HepG2 (cell line): ENCODE results near the gene SLC11A1. TPM values are rescaled to one million over a fixed set of nuclear protein-coding genes. Genes with fewer than 3 reads are reported as not detected.
A peak's percentile ranks its signal among the peaks of the same experiment; 100 is the strongest.

Experiments
- ATF5 ChIP-seq: sonication (generic); formaldehyde crosslinking; IDR thresholded peaks from 2 replicates; pipeline ENCODE4 v1.4.0; 2020; ENCODE audit warnings: mild to moderate bottlenecking, low read depth, missing genetic modification reagents
- GLMP ChIP-seq: sonication (generic); formaldehyde crosslinking; IDR thresholded peaks from 2 replicates; pipeline ENCODE4 v1.9.0; 2021; ENCODE audit warnings: missing genetic modification reagents, mild to moderate bottlenecking, borderline replicate concordance
- HDAC1 ChIP-seq: sonication (generic); formaldehyde crosslinking; IDR thresholded peaks from 2 replicates; pipeline ENCODE4 v1.5.1; 2020; ENCODE audit warnings: mild to moderate bottlenecking, missing genetic modification reagents
- ISL2 ChIP-seq: sonication (generic); formaldehyde crosslinking; IDR thresholded peaks from 2 replicates; pipeline ENCODE4 v1.5.0; 2020; ENCODE audit warnings: missing genetic modification reagents
- KAT7 ChIP-seq: IDR thresholded peaks from 2 replicates; pipeline ENCODE4 v1.6.1; 2018; ENCODE audit warnings: borderline replicate concordance, missing compliant biosample characterization
- KLF16 ChIP-seq, 2 experiments: sonication (generic) in 1 of 2; formaldehyde crosslinking in 1 of 2; IDR thresholded peaks; 2 replicates each; pipeline versions ENCODE4 v1.6.1 to v1.8.0; 2016 to 2023; ENCODE audit warnings: missing genetic modification reagents in 2 of 2, missing compliant biosample characterization in 1 of 2
- PHF21A ChIP-seq: sonication (generic); formaldehyde crosslinking; IDR thresholded peaks from 2 replicates; pipeline ENCODE4 v1.5.0; 2020; ENCODE audit warnings: mild to moderate bottlenecking, missing genetic modification reagents
- SNAI1 ChIP-seq: sonication (generic); formaldehyde crosslinking; IDR thresholded peaks from 2 replicates; pipeline ENCODE4 v1.5.0; 2020; ENCODE audit warnings: mild to moderate bottlenecking, missing genetic modification reagents, borderline replicate concordance
- SOX6 ChIP-seq, 2 experiments: fragments of 450-650 bp in 1 of 2; sonication (generic) in 1 of 2; formaldehyde crosslinking in 1 of 2; IDR thresholded peaks; 2 replicates each; pipeline versions ENCODE4 v1.4.0 to v1.6.1; 2017 to 2020; ENCODE audit warnings: antibody characterized with exemption in 1 of 2, mild to moderate bottlenecking in 1 of 2, missing genetic modification reagents in 1 of 2
- SPEN ChIP-seq: sonication (generic); formaldehyde crosslinking; IDR thresholded peaks from 2 replicates; pipeline ENCODE4 v1.5.1; 2020; ENCODE audit warnings: low read depth, mild to moderate bottlenecking, missing genetic modification reagents
- TCF7 ChIP-seq: sonication (generic); IDR thresholded peaks from 2 replicates; pipeline ENCODE4 v1.6.1; 2016; ENCODE audit warnings: antibody characterized with exemption, low read depth
- TERF1 ChIP-seq: sonication (generic); formaldehyde crosslinking; IDR thresholded peaks from 2 replicates; pipeline ENCODE4 v1.8.0; 2022; ENCODE audit warnings: mild to moderate bottlenecking, missing genetic modification reagents, moderate library complexity
- ZBTB21 ChIP-seq: sonication (generic); formaldehyde crosslinking; IDR thresholded peaks from 2 replicates; pipeline ENCODE4 v1.4.0; 2020; ENCODE audit warnings: missing genetic modification reagents
- ZMYM4 ChIP-seq: sonication (generic); formaldehyde crosslinking; IDR thresholded peaks from 2 replicates; pipeline ENCODE4 v1.8.1; 2023; ENCODE audit warnings: mild to moderate bottlenecking, missing genetic modification reagents
- ZNF124 ChIP-seq: sonication (generic); formaldehyde crosslinking; IDR thresholded peaks from 2 replicates; pipeline ENCODE4 v1.4.0; 2020; ENCODE audit warnings: missing genetic modification reagents
- ZNF160 ChIP-seq: sonication (generic); formaldehyde crosslinking; IDR thresholded peaks from 2 replicates; pipeline ENCODE4 v1.8.0; 2022; ENCODE audit warnings: mild to moderate bottlenecking, inconsistent platforms, missing genetic modification reagents
- ZNF230 ChIP-seq: sonication (generic); formaldehyde crosslinking; IDR thresholded peaks from 2 replicates; pipeline ENCODE4 v1.4.0; 2020; ENCODE audit warnings: mild to moderate bottlenecking, missing genetic modification reagents
- ZNF501 ChIP-seq: sonication (generic); formaldehyde crosslinking; IDR thresholded peaks from 2 replicates; pipeline ENCODE4 v1.5.1; 2020; ENCODE audit warnings: mild to moderate bottlenecking, moderate library complexity, missing genetic modification reagents
- ZNF710 ChIP-seq: sonication (generic); formaldehyde crosslinking; IDR thresholded peaks from 2 replicates; pipeline ENCODE4 v1.5.0; 2020; ENCODE audit warnings: mild to moderate bottlenecking, missing genetic modification reagents, borderline replicate concordance
- polyA plus RNA-seq, 8 experiments: library from polyadenylated mRNA; depleted of rRNA in 3 of 8; stranded (reverse) in 7 of 8; unstranded in 1 of 8; fragments of >200 nt; fragmentation: Illumina TruSeq in 4 of 8; extraction: Trizol in 4 of 8; gene quantifications; 2 replicates each; pipeline versions ENCODE4 v1.2.1 to v1.2.3, GENCODE V29; 2011 to 2016; ENCODE audit warnings: low read depth in 4 of 8, missing spikeins in 1 of 8, mixed read lengths in 1 of 8; ENCODE audit not compliant: insufficient read depth in 1 of 8
- total RNA-seq, 5 experiments: library from RNA; depleted of rRNA; stranded (reverse); fragments of >200 nt; fragmentation: Illumina TruSeq; extraction: Trizol; gene quantifications; 2 replicates each; pipeline ENCODE4 v1.2.3, GENCODE V29; 2016; ENCODE audit warnings: low read depth in 1 of 5
- TF ChIP-seq, protein P1 (sequence below): sonication (generic); formaldehyde crosslinking; IDR thresholded peaks from 2 replicates; pipeline ENCODE4 v1.4.0; 2020; ENCODE audit warnings: missing genetic modification reagents, borderline replicate concordance

Gene SLC11A1
- total and polyA plus RNA-seq, 2 of the 13 experiments (the other 11 are each of a cell fraction or from before 2014, with no cell fraction given): 0.33 to 2.3 TPM

GRCh38 chr2:218354850-218355443, 27.1 kb upstream of the SLC11A1 start (continued):
- TF ChIP-seq KLF16 (CRISPR knock-in tag; IDR thresholded peaks at IDR 0.05) (0 out of 4 replicates have a peak, but pooled peaks of 1 of the 2 experiments have one; percentile 27), TCF7 (peak; percentile 93; the same call in 1 of the 2 replicates), ZNF501 (peak; percentile 47; the same call in 1 of the 2 replicates), ISL2 (peak; percentile 79), ZNF160 (CRISPR knock-in tag) (0 out of 2 replicates have a peak, but pooled peaks have one; percentile 32), HDAC1 (CRISPR knock-in tag) (peak; percentile 32; the same call in 1 of the 2 replicates), KAT7 (peak; percentile 75; the same call in 1 of the 2 replicates), SNAI1 (no peak), ZNF124 (CRISPR knock-in tag) (0 out of 2 replicates have a peak, but pooled peaks have one; percentile 23), ZNF710 (peak; percentile 55; the same call in 1 of the 2 replicates), GLMP (no peak), ZBTB21 (CRISPR knock-in tag) (no peak), ZMYM4 (peak; percentile 51; the same call in 1 of the 2 replicates), TERF1 (CRISPR knock-in tag) (no peak), SOX6 (IDR thresholded peaks at IDR 0.05) (no peak), SOX6 (CRISPR knock-in tag; IDR thresholded peaks at IDR 0.05) (peak; percentile 59), SPEN (peak; percentile 45; the same call in 1 of the 2 replicates), PHF21A (CRISPR knock-in tag) (peak; percentile 72), ZNF230 (CRISPR knock-in tag) (no peak), ATF5 (CRISPR knock-in tag) (no peak)
- TF ChIP-seq, protein P1, sequence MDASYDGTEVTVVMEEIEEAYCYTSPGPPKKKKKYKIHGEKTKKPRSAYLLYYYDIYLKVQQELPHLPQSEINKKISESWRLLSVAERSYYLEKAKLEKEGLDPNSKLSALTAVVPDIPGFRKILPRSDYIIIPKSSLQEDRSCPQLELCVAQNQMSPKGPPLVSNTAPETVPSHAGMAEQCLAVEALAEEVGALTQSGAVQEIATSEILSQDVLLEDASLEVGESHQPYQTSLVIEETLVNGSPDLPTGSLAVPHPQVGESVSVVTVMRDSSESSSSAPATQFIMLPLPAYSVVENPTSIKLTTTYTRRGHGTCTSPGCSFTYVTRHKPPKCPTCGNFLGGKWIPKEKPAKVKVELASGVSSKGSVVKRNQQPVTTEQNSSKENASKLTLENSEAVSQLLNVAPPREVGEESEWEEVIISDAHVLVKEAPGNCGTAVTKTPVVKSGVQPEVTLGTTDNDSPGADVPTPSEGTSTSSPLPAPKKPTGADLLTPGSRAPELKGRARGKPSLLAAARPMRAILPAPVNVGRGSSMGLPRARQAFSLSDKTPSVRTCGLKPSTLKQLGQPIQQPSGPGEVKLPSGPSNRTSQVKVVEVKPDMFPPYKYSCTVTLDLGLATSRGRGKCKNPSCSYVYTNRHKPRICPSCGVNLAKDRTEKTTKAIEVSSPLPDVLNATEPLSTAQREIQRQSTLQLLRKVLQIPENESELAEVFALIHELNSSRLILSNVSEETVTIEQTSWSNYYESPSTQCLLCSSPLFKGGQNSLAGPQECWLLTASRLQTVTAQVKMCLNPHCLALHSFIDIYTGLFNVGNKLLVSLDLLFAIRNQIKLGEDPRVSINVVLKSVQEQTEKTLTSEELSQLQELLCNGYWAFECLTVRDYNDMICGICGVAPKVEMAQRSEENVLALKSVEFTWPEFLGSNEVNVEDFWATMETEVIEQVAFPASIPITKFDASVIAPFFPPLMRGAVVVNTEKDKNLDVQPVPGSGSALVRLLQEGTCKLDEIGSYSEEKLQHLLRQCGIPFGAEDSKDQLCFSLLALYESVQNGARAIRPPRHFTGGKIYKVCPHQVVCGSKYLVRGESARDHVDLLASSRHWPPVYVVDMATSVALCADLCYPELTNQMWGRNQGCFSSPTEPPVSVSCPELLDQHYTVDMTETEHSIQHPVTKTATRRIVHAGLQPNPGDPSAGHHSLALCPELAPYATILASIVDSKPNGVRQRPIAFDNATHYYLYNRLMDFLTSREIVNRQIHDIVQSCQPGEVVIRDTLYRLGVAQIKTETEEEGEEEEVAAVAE (CRISPR knock-in tag): no peak
